ENCODE measurements around the gene ZGPAT. TPM values are rescaled to one million over a fixed set of nuclear protein-coding genes. Genes with fewer than 3 reads are reported as not detected.
"Not testable (repeated sequence)": the region's sequence is repeated elsewhere in the genome, so short reads cannot be mapped to it uniquely, and the experiment has no call there.

Gene ZGPAT
- polyA plus RNA-seq, 1 donor = 17.8 TPM

GRCh38 chr20:63702751-63703470 lies 4.9 kb upstream of the ZGPAT start:
- no peak for DNase-seq

DNA sequence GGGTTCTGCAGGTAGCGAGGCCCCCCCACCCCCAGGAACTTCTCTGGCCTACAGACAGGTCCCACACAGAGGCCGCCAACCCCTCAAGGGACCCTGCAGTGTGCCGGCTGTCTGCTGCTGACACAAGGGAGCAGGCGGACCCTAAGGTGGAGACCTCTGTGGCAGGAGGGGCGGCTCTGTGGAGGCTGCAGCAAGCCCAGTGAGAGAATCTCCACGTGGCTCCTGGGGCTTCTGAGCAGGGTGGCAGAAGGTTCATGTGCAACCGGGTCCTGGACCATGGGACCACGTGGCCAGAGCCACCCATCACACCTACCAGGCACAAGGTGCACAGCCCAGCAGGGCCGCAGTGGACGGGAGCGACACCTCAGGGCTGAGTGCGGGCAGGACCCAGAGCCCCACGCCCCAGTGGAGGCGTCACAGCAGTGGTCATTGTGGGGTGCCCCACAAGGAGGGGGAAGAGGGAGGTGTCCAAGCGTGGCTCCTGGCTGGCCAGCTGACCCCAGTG lies 4.3 kb upstream of the ZGPAT start:
- DNase-seq = no peak

DNA sequence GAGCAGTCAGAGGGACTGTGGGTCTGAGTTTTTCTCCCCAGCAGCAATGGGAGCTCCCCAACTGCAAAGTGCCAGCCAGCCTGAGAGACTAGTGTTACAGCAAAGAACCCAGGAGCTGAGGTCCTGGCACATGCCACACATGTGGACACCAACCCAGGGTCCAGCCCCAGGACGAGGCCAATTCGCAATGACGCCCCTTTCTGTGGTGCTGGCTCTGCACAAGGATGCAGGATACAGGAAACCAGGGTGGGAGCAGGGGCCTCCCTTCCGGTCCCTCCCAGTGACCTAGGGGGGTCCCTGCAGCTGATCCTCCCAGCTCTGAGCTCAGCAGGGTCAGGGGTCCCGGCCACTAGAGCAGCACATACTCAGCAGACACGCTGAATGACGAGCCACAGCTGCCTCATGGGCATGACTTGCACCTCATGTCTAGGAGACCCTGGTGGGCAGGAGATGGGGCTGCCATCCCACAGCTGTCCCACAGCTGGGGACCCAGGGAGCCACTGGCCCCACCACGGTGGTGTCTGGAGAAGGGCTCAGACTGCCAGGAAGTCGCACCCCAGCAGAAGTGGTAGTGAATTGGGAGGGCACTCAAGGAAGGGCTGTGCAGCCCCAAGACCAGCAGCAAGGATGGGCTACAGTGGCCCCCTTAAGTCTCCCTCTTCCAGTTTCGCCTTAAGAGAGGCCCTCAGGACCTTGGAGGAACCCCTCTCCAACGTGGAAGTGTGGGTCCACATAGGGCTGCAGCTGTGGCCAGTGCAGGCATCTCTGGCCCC lies 3.7 kb upstream of the ZGPAT start:
- no peak for DNase-seq

DNA sequence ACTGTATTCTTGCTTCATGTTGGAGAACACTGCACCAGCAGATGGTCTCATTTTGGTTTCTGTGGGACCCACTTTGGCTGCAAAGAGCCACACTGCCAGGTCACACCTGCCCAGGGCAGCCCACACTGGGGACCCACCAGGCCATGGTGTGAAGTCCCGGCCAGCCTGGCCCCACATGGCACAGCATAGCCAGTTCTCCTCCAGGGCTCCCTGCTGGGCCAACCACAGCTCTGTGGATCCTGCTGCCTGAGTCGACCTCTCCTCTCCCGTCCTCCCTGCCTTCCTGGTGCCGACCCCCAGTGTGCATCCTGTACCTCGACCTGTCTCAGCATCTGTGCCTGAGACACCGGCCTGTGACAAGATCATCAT lies 3.1 kb upstream of the ZGPAT start:
- DNase-seq = no peak

GRCh38 chr20:63705232-63706026 lies 2.4 kb upstream of the ZGPAT start:
- no peak for DNase-seq

DNA sequence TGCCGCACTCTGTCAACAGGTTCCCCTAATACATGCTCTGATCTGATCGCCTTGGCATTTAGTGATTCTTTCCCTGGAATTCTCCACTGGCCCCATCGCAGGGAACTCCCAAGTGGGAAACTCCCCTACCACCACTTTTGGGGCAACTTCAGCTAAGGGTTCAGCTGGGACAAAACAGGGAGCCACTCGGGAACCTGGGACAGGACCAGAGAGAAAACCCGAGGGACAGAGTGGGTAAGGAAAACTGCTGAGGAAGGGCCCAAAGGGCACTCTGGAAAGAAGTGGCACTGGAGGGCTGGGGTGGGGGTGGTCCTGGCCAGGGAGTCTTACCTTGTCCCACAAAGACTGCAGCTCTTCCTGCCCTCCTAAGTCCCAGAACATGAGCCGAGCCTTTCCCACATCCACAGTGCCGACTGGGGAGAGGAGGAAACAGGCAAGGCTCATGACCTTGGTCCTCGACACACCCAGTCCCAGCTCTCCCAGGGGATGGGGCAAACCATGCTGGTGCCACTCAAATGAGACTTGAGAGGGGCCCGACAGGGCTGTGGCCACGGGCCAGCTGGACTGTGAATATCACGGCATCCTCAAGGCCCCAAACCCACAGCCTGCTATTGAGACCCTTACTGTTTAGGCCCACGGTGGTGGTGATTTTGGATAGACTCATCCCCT lies 1.7 kb upstream of the ZGPAT start:
- no peak for DNase-seq

GRCh38 chr20:63706852-63707557 lies 834 bp upstream of the ZGPAT start:
- no peak for DNase-seq

GRCh38 chr20:63708301-63709148 lies 686 bp downstream of the ZGPAT start:
- DNase-seq = no peak

DNA sequence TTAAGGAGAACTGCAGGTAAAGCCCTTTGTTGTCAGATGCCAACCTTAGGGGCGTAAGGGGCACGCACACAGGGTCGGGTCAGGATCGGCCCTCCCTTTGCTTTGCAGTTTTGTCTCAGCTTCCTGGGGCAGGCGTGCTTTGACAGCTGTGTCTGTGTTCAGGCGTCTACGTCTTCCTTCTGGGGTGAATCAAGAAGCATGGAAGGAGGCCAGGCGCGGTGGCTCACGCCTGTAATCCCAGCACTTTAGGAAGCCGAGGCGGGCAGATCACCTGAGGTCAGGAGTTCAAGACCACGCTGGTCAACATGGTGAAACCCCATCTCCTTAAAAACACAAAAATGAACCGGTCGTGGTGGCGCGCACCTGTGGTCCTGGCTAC lies 1.3 kb downstream of the ZGPAT start:
- DNase-seq = no peak

DNA sequence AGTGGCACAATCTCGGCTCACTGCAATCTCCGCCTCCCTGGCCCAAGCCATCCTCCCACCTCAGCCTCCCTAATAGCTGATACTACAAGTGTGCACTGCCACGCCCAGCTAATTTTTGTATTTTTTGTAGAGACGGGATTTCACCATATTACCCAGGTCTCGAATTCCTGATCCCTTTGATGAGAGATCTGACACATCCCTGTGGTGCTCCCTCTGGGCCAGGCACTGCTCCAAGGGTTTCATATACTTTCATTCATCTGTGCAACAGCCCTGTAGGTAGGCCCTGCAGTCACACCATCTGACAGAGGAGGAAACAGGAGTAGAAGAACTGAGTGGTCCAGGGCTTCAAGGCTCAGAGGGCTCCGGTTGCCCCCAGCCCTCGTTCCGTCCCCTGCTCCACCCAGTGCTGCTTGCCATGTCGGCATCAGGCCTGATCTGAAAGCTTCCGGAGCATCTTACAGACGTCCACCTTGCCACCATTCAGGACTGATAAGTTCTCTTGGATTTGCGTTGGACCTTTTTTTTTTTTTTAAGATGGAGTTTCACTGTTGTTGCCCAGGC lies 3.3 kb downstream of the ZGPAT start:
- no peak for DNase-seq

DNA sequence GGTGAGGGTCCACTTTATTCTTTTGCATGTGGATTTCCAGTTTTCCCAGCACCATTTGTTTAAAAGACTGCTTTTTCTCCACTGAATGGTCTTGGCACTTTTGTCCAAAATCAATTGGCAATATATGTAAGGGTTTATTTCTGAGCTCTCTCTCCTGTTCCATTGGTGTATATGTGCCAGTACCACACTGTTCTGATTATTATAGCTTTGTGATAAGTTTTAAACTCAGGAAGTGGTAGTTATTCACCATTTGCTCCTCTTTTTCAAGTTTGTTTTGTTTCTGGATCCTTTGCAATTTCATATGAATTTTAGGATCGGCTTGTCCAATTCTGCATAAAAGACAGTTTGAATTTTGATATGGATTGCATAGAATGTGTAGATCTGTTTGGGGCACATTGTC lies 4.4 kb downstream of the ZGPAT start:
- DNase-seq = no peak

GRCh38 chr20:63714858-63715257 lies 7.0 kb downstream of the ZGPAT start:
- DNase-seq = no peak

- DNase-seq = no peak
These were observed 11.2 kb downstream of the ZGPAT start for GRCh38 chr20:63718996-63719395.

DNA sequence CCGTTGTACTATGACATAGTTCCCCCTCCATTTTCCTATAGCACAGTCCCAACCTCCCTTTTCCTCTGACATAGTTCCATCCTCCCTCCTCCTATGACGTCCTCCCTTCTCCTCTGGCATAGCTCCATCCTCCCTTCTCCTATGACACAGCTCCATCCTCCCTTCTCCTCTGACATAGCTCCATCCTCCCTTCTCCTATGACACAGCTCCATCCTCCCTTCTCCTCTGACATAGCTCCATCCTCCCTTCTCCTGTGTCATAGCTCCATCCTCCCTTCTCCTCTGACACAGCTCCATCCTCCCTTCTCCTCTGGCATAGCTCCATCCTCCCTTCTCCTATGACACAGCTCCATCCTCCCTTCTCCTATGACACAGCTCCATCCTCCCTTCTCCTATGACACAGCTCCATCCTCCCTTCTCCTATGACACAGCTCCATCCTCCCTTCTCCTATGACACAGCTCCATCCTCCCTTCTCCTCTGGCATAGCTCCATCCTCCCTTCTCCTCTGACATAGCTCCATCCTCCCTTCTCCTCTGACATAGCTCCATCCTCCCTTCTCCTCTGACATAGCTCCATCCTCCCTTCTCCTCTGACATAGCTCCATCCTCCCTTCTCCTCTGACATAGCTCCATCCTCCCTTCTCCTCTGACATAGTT lies 15.3 kb downstream of the ZGPAT start:
- DNase-seq = not testable (repeated sequence)

GRCh38 chr20:63730189-63730733 lies 22.4 kb downstream of the ZGPAT start:
- not testable (repeated sequence) for DNase-seq

- DNase-seq = no peak
These were observed 23.6 kb downstream of the ZGPAT start for GRCh38 chr20:63731410-63731809.

GRCh38 chr20:63732118-63733095 lies 24.6 kb downstream of the ZGPAT start:
- DNase-seq = no peak

GRCh38 chr20:63733117-63733516 lies 25.3 kb downstream of the ZGPAT start:
- no peak for DNase-seq

Data from left kidney (tissue), 2 donors.